Stimulated activated CD4-positive, alpha-beta T cell treated with anti-CD3 and anti-CD28 coated beads, Interleukin-15, amount 100 ng/mL, for 1 hour (primary cell): Measurements from ENCODE around the gene RAP1GDS1.
"Not testable (repeated sequence)": the region's sequence is repeated elsewhere in the genome, so short reads cannot be mapped to it uniquely, and the experiment has no call there.

Experiments
- DNase-seq, 2 donors: peaks; one replicate each; pipeline ENCODE4 v3.0.0-alpha.2; 2020; ENCODE audit warnings: low read depth in 1 of 2, low spot score in 1 of 2

The RAP1GDS1 gene

GRCh38 chr4:98352396-98352795 is 91.2 kb downstream of the RAP1GDS1 start:
- DNase-seq = no peak

GRCh38 chr4:98352940-98353339 is 91.8 kb downstream of the RAP1GDS1 start:
- no peak for DNase-seq

GRCh38 chr4:98358630-98359248 is 97.6 kb downstream of the RAP1GDS1 start:
- no peak for DNase-seq

GRCh38 chr4:98359646-98360045 is 98.5 kb downstream of the RAP1GDS1 start:
- DNase-seq = no peak

GRCh38 chr4:98363431-98363830 is 102.2 kb downstream of the RAP1GDS1 start:
- no peak for DNase-seq

GRCh38 chr4:98366275-98366674 is 105.1 kb downstream of the RAP1GDS1 start:
- not testable (repeated sequence) for DNase-seq

- not testable (repeated sequence) for DNase-seq
Measured at GRCh38 chr4:98368000-98368399, 106.8 kb downstream of the RAP1GDS1 start.

- no peak for DNase-seq
Measured at GRCh38 chr4:98369322-98369721, 108.1 kb downstream of the RAP1GDS1 start.

- no peak for DNase-seq
Measured at GRCh38 chr4:98374643-98375042, 113.5 kb downstream of the RAP1GDS1 start.

GRCh38 chr4:98377559-98377958 is 116.4 kb downstream of the RAP1GDS1 start:
- DNase-seq = no peak

- DNase-seq = no peak
Measured at GRCh38 chr4:98381306-98381705, 120.1 kb downstream of the RAP1GDS1 start.

GRCh38 chr4:98383431-98384106 is 122.4 kb downstream of the RAP1GDS1 start:
- DNase-seq = no peak

- DNase-seq = no peak
Measured at GRCh38 chr4:98385831-98386230, 124.6 kb downstream of the RAP1GDS1 start.

GRCh38 chr4:98387345-98388026 is 126.3 kb downstream of the RAP1GDS1 start:
- DNase-seq = no peak

GRCh38 chr4:98394134-98394533 is 132.9 kb downstream of the RAP1GDS1 start:
- DNase-seq = no peak

GRCh38 chr4:98399915-98400314 is 138.7 kb downstream of the RAP1GDS1 start:
- DNase-seq = no peak

GRCh38 chr4:98406819-98407218 is 145.6 kb downstream of the RAP1GDS1 start:
- no peak for DNase-seq

GRCh38 chr4:98411731-98412130 is 150.5 kb downstream of the RAP1GDS1 start:
- DNase-seq = no peak

GRCh38 chr4:98416844-98417243 is 155.7 kb downstream of the RAP1GDS1 start:
- DNase-seq = no peak

GRCh38 chr4:98420151-98420550 is 159.0 kb downstream of the RAP1GDS1 start:
- not testable (repeated sequence) for DNase-seq

- no peak for DNase-seq
Measured at GRCh38 chr4:98421111-98421510, 159.9 kb downstream of the RAP1GDS1 start.

- no peak for DNase-seq
Measured at GRCh38 chr4:98423009-98423408, 161.8 kb downstream of the RAP1GDS1 start.
